ENCODE measurements around the gene PHYKPL.

PHYKPL gene

DNA sequence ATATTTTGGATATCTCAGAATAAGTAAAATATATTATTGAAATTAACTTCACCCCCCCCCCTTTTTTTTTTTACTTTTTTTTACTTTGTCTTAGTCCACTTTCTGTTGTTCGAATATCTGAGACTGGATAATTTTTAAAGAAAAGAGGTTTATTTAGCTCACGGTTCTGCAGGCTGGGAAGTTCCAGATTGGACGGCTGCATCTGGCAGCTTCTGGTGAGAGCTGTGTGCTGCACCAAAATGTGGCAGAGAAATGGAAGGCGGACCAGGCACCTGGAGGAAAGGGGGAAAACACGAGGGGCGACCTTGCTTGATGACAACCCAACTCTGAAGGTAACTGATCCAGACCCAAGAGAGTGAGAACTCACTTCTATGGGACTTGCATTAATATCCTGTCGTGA, 39.8 kb downstream of the PHYKPL start:
- no peak for DNase-seq (ENCODE audit: low read depth in 1 of 2, low spot score in 1 of 2)

DNA sequence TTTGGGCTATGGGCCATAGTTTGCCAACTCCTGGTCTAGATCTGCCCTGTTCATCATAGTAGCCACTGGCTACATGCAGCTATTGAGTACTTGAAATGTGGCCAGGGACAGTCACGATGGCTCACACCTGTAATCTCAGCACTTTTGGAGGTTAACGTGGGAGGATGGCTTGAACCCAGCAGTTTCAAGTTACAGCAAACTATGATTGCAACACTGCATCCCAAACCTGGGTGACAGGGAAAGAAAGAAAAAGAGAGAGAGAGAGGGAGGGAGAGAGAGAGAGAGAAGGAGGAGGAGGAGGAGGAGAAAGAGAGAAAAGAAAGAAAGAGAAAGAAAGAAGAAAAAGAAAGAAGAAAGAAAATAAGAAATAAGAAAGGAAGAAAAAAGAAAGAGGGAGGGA, 40.4 kb downstream of the PHYKPL start:
- DNase-seq (ENCODE audit: low read depth in 1 of 2, low spot score in 1 of 2), result no peak

- DNase-seq (ENCODE audit: low read depth in 1 of 2, low spot score in 1 of 2), result no peak
Observed at GRCh38 chr5:178191661-178192060, 40.9 kb downstream of the PHYKPL start.

GRCh38 chr5:178189433-178189832, 43.2 kb downstream of the PHYKPL start:
- no peak for DNase-seq (ENCODE audit: low read depth in 1 of 2, low spot score in 1 of 2)

DNA sequence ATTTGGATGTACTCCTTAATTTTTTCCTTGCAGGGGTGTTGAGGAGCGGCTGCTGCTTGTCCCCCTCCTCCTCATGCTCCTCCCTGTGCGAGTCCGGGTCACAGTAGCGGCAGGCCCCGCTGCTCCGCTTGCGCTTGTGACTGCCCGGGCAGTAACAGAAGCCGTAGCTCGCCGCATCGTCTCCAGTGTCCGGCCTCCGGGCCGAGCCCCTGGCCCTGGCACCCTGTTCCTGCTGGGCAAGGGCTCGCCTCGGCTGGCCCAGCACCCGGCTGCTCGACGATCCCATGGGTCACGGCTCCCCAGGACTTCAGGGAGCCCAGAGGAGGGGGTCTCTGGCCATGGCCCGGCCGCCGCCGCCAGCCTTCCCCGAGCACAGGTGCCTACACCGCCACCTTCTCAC, 45.6 kb downstream of the PHYKPL start, which contains the start of gene GMCL2:
TSS of gene GMCL2 (minus strand) at position 358 of the 400 bp plus-strand sequence. CDS start at position 286, 72 bp downstream.
- DNase-seq (ENCODE audit: low read depth in 1 of 2, low spot score in 1 of 2), result no peak

- no peak for DNase-seq (ENCODE audit: low read depth in 1 of 2, low spot score in 1 of 2)
Observed at GRCh38 chr5:178186427-178186826, 46.2 kb downstream of the PHYKPL start.

GRCh38 chr5:178182158-178182876, 50.3 kb downstream of the PHYKPL start:
- DNase-seq (ENCODE audit: low read depth in 1 of 2, low spot score in 1 of 2), result no peak

GRCh38 chr5:178180141-178180863, 52.3 kb downstream of the PHYKPL start:
- DNase-seq (ENCODE audit: low read depth in 1 of 2, low spot score in 1 of 2), result no peak

DNA sequence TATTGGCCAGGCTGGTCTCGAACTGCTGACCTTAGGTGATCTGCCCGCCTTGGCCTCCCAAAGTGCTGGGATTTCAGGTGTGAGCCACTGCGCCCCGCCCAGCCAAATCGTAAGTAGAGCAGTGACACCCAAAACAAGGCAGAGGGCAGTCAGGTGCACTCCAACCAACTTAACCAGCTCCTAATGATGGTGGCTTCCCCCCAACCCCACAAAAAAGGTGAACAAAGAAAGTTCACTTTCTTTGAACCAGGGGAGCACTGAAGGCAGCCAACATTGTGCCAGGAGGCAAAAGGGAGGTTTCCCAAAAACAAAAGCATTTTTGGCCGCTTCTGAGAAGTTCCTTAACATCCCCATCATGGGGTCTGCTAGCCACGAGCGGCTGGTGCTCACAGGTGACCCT, 55.0 kb downstream of the PHYKPL start:
- no peak for DNase-seq (ENCODE audit: low read depth in 1 of 2, low spot score in 1 of 2)

DNA sequence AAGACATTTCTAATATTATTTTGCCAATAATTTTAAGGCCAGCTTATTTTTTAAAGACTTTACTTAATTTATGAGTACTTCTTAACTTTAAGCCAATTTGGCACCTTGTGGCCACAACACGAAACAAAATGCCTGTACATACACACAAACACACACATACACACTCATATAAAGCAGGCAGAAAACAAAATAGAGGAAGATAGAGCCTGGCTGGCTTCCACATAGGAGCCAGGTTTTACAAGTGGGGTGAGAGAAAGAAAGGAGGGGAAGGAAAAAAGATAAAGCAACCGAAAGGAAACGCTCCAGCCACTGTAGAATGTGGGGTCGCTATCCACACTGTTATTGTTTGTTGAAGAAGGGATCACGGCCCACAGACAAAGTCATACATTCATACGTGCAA, 55.8 kb downstream of the PHYKPL start:
- DNase-seq (ENCODE audit: low read depth in 1 of 2, low spot score in 1 of 2), result no peak

GRCh38 chr5:178174456-178174855, 58.1 kb downstream of the PHYKPL start:
- no peak for DNase-seq (ENCODE audit: low read depth in 1 of 2, low spot score in 1 of 2)

DNA sequence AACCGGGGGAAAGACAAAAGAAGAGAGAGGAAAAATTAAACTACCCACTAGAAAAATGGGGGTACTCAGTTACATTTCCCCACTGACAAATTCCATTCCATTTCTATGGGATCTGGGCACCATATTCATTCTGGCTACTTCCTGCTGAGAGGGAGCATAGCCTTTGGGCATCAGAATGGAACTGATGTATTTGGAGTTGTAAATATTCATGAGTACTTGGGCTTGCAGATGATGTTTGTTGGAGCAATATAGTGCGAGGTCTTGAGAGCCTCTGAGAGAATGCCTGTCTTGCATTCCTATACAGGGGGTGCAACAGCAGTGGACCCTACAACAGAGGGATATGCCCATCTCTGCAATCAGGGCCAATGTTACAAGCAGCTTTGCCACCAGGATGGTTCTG, 62.1 kb downstream of the PHYKPL start:
- DNase-seq (ENCODE audit: low read depth in 1 of 2, low spot score in 1 of 2), result no peak

DNA sequence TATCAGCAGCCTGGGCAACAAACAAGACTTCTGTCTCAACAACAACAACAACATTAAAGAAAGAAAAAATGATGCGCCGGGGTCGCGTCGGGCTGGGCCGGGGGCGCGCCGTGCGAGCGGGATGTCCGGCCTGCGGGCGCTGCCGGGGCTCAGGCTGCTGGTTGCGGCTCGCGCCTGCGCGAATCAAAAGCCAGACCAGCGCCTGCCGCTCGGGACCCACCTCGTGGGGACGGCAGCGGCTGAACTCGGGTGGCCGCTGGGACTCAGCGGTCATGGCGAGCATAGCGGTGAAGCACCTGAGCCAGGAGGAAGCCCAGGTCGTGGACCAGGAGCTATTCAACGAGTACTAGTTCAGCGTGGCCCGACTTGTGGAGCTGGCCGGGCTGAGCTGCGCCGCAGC, 67.0 kb downstream of the PHYKPL start:
- DNase-seq (ENCODE audit: low read depth in 1 of 2, low spot score in 1 of 2), result no peak

DNA sequence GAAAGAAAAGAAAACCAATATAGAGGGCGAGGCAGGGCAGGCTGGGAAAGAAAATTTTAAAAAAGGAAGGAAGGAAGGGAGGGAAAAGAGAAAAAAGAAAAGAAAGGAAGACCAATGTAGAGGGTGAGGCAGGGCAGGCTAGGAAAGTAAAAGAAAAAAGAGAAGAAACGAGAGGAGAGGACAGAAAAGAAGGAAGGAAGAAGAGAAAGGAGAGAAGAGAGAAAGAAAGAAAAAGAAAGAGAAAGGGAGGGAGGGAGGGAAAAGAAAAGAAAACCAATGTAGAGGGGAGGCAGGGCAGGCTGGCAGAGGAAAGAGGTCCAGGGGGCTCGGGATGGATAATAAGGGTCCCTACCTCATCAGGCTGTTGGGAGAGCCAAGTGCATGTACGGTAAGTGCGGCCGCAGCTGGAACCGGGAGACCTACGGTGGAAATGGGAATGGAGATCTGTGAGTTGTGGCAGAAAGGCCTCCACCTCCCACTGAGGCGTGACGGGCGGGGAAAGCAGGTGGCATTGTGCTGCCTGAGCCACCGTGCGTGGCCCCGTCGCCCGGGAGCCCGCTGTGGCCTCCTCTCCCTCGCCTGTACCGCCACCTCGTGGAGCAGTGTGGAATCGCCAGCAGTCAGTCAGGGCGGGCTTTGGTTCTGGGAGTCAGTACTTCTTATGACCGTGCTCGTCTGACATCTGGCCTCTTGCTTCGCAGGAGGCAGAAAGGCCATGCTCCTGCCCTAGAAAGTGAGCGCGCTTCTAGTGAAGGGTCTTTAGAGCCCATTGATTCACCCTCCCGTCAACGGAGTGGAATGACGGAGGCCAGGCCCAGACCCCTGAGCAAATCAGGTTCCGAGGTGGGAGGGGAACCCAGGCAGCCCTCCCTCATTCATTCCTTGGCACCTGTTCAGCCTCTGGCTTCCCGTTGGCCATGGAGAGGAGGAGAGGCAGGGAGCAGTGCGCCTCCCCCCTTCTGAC, 68.5 kb downstream of the PHYKPL start:
- peak; percentile 88 to 96 for DNase-seq (ENCODE audit: low read depth in 1 of 2, low spot score in 1 of 2)

DNA sequence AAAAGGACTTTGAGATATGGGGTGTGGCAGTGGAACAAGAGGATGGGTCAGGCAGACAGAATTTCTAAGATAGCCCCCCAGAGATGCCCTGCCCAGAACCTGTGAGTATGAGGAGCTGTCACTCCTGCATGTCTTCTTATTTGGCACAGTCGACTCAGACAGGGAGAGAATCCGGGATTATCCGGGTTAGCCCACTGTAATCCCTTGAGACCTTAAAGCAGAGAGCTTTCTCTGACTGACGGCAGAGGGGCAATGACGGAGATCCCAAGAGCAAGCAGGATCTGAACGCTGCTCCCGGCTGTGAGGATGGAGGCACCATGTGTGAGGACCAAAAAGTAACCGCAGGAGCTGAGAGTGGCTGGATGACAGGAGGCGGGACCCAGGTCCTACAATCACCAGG, 70.1 kb downstream of the PHYKPL start:
- no peak for DNase-seq (ENCODE audit: low read depth in 1 of 2, low spot score in 1 of 2)

GRCh38 chr5:178160176-178160575, 72.4 kb downstream of the PHYKPL start:
- DNase-seq (ENCODE audit: low read depth in 1 of 2, low spot score in 1 of 2), result no peak
